Suprapubic skin (tissue), 4 donors: ENCODE results near the gene MEF2B. TPM values are rescaled to one million over a fixed set of nuclear protein-coding genes. Genes with fewer than 3 reads are reported as not detected.

Experiments used
- DNase-seq, 2 donors: peaks; one replicate each; pipeline ENCODE4 v3.0.0-alpha.2; 2019; ENCODE audit warnings: low spot score in 2 of 2
- H3K27ac ChIP-seq: fragments of 200-600 bp; sonication (generic); one replicate; pipeline ENCODE4 v1.5.1; 2019
- H3K27me3 ChIP-seq: fragments of 200-600 bp; sonication (generic); one replicate; pipeline ENCODE4 v1.5.1; 2019
- H3K36me3 ChIP-seq: fragments of 200-600 bp; sonication (generic); one replicate; pipeline ENCODE4 v1.5.1; 2019
- H3K4me1 ChIP-seq: fragments of 200-600 bp; sonication (generic); one replicate; pipeline ENCODE4 v1.5.1; 2019
- H3K4me3 ChIP-seq: fragments of 200-600 bp; sonication (generic); one replicate; pipeline ENCODE4 v1.5.1; 2019; ENCODE audit warnings: mild to moderate bottlenecking
- H3K9me3 ChIP-seq: fragments of 200-600 bp; sonication (generic); one replicate; pipeline ENCODE4 v1.5.1; 2019
- EP300 ChIP-seq: sonication (generic); formaldehyde crosslinking; IDR thresholded peaks from one replicate; pipeline ENCODE4 v1.6.1; 2017; ENCODE audit warnings: antibody characterized with exemption
- POLR2A ChIP-seq, 2 donors: fragments of 450-650 bp; IDR thresholded peaks; one replicate each; pipeline ENCODE4 v1.6.1; 2017; ENCODE audit warnings: antibody characterized with exemption in 2 of 2, mild to moderate bottlenecking in 2 of 2, moderate library complexity in 2 of 2
- POLR2AphosphoS5 ChIP-seq, 3 donors: sonication (generic); formaldehyde crosslinking; IDR thresholded peaks; one replicate each; pipeline ENCODE4 v1.6.1; 2017; ENCODE audit warnings: antibody characterized with exemption in 3 of 3
- WGBS: methylation state at CpG from one replicate; pipeline ENCODE4 v1.1.5; 2018; 5-methylcytosine and 5-hydroxymethylcytosine counted together
- total RNA-seq, 4 donors: library from RNA; depleted of rRNA; stranded (reverse); fragments of >200 nt; gene quantifications; one replicate each; pipeline ENCODE4 v1.1.0, GENCODE V29; 2016
- TF ChIP-seq, protein P1 (sequence below), 2 donors: fragments of 200-600 bp in 1 of 2; fragments of 450-650 bp in 1 of 2; sonication (generic) in 1 of 2; IDR thresholded peaks; one replicate each; pipeline ENCODE4 v1.5.1; 2016 to 2019; ENCODE audit warnings: antibody characterized with exemption in 2 of 2, mild to moderate bottlenecking in 1 of 2, moderate library complexity in 1 of 2

The MEF2B gene
- total RNA-seq, 4 donors from 2014 or later: 0.68 to 1.8 (median 0.73) TPM; not detected in 1

DNA sequence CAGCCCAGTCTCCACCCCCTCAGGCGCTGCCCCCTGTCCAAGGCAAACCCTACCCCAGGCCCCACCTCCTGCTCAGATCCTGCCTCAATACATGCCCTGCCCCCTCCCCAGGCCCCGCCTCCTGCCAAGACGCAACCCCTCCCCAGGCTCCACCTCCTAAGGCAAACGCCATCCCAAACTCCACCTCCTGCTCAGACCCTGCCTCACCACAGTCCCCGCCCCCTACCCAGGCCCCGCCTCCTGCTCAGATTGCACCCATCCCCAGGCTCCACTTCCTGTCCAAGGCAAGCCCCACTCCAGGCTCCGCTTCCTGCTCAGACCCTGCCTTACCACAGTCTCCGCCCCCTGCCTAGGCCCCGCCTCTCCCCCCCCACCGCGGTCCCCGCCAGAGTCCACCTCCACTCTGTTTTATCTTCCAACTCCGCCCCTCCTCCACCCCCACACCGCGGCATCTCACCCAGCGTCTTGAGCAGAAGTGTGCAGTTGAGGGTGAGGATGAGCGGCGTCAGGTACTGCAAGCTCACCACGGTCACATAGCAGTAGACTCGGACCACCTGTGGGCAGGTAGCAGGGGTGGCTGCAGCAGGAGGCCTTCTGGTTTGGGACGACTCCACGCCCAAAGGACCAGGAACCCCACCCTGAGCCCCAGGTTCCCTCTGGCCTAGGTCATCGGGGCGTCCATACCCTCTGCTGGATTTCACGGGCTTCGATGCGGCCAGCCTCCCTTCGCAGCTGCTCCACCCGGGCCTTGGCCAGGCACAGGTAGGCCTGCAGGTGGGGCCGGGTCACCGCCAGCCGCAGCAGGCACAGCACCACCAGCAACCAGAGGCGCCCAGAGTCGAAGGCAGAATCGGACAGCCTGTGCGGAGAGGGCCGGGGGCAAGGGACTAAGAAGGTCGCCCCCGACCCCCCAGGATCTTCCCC is 49.5 kb downstream of the MEF2B start:
- no peak for TF ChIP-seq POLR2A (IDR thresholded peaks at IDR 0.05)
- no peak for TF ChIP-seq POLR2AphosphoS5 (IDR thresholded peaks at IDR 0.05)
- TF ChIP-seq, protein P1, sequence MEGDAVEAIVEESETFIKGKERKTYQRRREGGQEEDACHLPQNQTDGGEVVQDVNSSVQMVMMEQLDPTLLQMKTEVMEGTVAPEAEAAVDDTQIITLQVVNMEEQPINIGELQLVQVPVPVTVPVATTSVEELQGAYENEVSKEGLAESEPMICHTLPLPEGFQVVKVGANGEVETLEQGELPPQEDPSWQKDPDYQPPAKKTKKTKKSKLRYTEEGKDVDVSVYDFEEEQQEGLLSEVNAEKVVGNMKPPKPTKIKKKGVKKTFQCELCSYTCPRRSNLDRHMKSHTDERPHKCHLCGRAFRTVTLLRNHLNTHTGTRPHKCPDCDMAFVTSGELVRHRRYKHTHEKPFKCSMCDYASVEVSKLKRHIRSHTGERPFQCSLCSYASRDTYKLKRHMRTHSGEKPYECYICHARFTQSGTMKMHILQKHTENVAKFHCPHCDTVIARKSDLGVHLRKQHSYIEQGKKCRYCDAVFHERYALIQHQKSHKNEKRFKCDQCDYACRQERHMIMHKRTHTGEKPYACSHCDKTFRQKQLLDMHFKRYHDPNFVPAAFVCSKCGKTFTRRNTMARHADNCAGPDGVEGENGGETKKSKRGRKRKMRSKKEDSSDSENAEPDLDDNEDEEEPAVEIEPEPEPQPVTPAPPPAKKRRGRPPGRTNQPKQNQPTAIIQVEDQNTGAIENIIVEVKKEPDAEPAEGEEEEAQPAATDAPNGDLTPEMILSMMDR (IDR thresholded peaks at IDR 0.05): no peak
- no peak for TF ChIP-seq EP300
- H3K27me3 ChIP-seq: no peaks in the 10 kb centered on the region
- WGBS: 65% methylated on average over 30 of the region's 39 CpGs
- no peaks in the 10 kb centered on the region for H3K9me3 ChIP-seq
- no peak overlapping the region for H3K27ac ChIP-seq
- H3K36me3 ChIP-seq: peaks cover 19% of the 10 kb centered on the region
- H3K4me3 ChIP-seq: no peak overlapping the region
- no peak for DNase-seq
- no peaks in the 10 kb centered on the region for H3K4me1 ChIP-seq

DNA sequence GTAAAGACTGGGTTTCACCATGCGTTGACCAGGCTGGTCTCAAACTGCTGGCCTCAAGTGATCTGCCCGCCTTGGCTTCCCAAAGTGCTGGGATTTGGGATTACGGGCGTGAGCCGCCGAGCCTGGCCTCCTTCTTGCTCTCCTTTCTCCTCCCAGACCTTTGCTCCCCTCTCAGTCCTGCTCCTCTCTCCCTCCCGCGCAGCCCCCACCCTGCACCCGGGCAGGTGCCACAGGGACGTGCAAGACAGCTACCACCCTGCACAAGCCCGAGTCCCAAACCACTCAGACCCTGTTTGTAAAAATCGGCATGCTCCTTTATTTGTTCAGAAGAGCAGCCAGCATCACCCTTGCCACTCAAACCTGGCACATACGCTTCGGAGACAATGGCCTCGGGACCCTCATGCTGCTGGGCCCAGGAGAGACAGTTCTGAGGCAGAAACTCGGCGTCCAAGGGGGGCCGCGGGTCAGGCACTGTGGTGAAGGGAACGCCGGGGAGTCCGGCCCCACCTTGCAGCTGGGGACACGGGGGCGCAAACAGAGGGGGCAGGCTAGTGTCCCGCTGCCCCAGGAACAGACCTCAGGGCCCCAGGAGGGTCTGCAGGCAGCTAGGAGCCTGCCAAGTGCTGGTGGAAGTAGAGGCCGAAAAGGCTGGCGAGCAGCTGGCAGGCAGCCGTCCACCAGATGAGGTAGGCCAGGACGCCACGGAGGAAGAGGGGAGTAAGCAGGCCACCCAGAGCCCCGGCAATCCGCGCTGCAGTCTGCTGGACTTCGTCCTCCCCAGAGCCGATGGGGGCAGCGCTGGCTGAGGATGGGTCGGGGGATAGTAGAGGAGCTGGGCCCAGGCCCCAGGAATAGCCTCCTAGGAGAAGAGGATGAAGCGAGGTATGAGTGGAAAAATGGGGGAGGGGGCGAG is 50.5 kb downstream of the MEF2B start:
- Histone ChIP-seq H3K9me3 (no peaks in the 10 kb centered on the region), H3K4me1 (no peaks in the 10 kb centered on the region), H3K36me3 (peaks cover 19% of the 10 kb centered on the region), H3K27me3 (no peaks in the 10 kb centered on the region), H3K4me3 (no peak overlapping the region), H3K27ac (no peak overlapping the region)
- 94% methylated on average over 34 of the region's 39 CpGs for WGBS
- TF ChIP-seq EP300 (no peak), POLR2AphosphoS5 (IDR thresholded peaks at IDR 0.05) (no peak), POLR2A (IDR thresholded peaks at IDR 0.05) (no peak)
- TF ChIP-seq, protein P1 (IDR thresholded peaks at IDR 0.05): no peak
- DNase-seq: no peak

DNA sequence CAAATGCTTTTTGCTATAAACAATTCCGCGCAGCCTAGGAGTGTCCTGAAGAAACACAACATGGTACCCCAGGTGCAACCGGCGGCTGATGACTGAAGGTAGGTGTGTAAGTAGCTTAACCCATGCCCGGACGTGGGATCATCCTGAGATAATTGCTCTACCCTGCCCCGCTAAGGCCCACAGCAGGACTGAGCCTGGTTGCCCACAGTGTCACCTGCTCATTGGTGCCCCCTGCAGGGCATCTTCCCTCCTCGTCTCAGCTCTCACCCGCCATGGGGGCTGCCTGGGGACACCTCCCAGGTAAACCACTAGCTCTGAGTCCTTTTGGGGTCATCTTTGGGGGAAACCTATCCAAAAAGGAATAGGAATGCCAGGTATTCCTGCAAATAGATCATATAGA is 54.1 kb downstream of the MEF2B start:
- H3K27ac ChIP-seq: no peak overlapping the region
- WGBS: 84% methylated on average over 9 of the region's 9 CpGs
- H3K9me3 ChIP-seq: no peaks in the 10 kb centered on the region
- TF ChIP-seq, protein P1 (IDR thresholded peaks at IDR 0.05): peak in 1 of 2 donors; percentile 18
- TF ChIP-seq POLR2A (IDR thresholded peaks at IDR 0.05): no peak
- H3K36me3 ChIP-seq: peaks cover 19% of the 10 kb centered on the region
- no peaks in the 10 kb centered on the region for H3K4me1 ChIP-seq
- H3K27me3 ChIP-seq: no peaks in the 10 kb centered on the region
- DNase-seq: no peak
- H3K4me3 ChIP-seq: no peak overlapping the region

DNA sequence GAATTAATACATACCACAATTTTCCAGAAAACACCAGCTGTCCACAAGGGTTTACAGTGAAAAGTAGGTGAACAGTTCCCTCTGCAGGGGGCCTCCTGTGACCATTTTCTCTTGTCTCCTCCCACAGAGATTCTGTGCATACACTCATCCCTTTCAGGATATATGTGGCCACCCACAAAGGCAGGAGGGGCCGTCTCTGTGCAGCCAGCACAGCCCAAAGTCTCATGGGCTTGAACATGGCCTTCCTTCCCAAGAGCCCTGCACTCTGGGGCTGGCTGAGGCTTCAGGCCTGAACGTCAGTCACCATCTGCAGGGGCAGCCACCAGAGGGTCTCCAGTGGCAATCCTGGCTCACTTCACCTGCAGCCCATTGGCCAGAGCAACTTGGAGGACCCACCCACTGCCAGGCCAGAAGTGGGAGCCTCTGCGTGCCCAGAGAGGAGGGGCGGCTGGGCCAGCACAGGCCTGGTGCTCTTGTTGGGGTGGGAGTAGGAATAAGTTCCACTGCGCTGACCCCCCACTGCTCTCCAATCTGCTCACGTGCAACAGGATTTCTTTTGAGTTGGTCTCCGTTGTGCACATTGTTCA is 56.9 kb downstream of the MEF2B start:
- Histone ChIP-seq H3K9me3 (no peaks in the 10 kb centered on the region), H3K36me3 (no peaks in the 10 kb centered on the region), H3K27me3 (no peaks in the 10 kb centered on the region), H3K27ac (no peak overlapping the region), H3K4me1 (peaks cover 6% of the 10 kb centered on the region), H3K4me3 (no peak overlapping the region)
- no peak for DNase-seq
- 33% methylated on average over 3 of the region's 7 CpGs for WGBS
- no peak for TF ChIP-seq POLR2A (IDR thresholded peaks at IDR 0.05)
- no peak for TF ChIP-seq EP300
- TF ChIP-seq POLR2AphosphoS5 (IDR thresholded peaks at IDR 0.05): no peak
- TF ChIP-seq, protein P1 (IDR thresholded peaks at IDR 0.05): no peak
